ENCODE measurements around the gene C16orf74.

GRCh38 chr16:85774136-85774535 lies 23.2 kb upstream of the C16orf74 start:
- no peak for TF ChIP-seq POLR2A (IDR thresholded peaks at IDR 0.05)
- no peak for TF ChIP-seq CTCF (IDR thresholded peaks at IDR 0.05)
